CD1c-positive myeloid dendritic cell (primary cell): Measurements from ENCODE around the gene MRPS22.
A peak's percentile ranks its signal among the peaks of the same experiment; 100 is the strongest.
"Not testable (repeated sequence)": the region's sequence is repeated elsewhere in the genome, so short reads cannot be mapped to it uniquely, and the experiment has no call there.

Source experiments
- DNase-seq: peaks from one replicate; pipeline ENCODE4 v3.0.0-alpha.2; 2016; ENCODE audit errors: extremely low spot score

Gene MRPS22

GRCh38 chr3:139312416-139312815, 31.4 kb upstream of the MRPS22 start:
- DNase-seq: no peak

GRCh38 chr3:139312959-139313358, 30.9 kb upstream of the MRPS22 start:
- no peak for DNase-seq

GRCh38 chr3:139313921-139314320, 29.9 kb upstream of the MRPS22 start:
- DNase-seq: no peak

- DNase-seq: no peak
These were observed 26.6 kb upstream of the MRPS22 start for GRCh38 chr3:139317215-139317614.

- no peak for DNase-seq
These were observed 26.0 kb upstream of the MRPS22 start for GRCh38 chr3:139317660-139318430.

- DNase-seq: no peak
These were observed 25.4 kb upstream of the MRPS22 start for GRCh38 chr3:139318431-139318816.

- no peak for DNase-seq
These were observed 25.0 kb upstream of the MRPS22 start for GRCh38 chr3:139318826-139319225.

GRCh38 chr3:139319428-139320402, 24.1 kb upstream of the MRPS22 start:
- DNase-seq: no peak

- no peak for DNase-seq
These were observed 23.1 kb upstream of the MRPS22 start for GRCh38 chr3:139320551-139321309.

- no peak for DNase-seq
These were observed 21.5 kb upstream of the MRPS22 start for GRCh38 chr3:139322346-139322745.

GRCh38 chr3:139323146-139323545, 20.7 kb upstream of the MRPS22 start:
- no peak for DNase-seq

GRCh38 chr3:139324456-139324855, 19.4 kb upstream of the MRPS22 start:
- no peak for DNase-seq

- no peak for DNase-seq
These were observed 18.3 kb upstream of the MRPS22 start for GRCh38 chr3:139325551-139325950.

GRCh38 chr3:139326131-139326530, 17.7 kb upstream of the MRPS22 start:
- no peak for DNase-seq

- DNase-seq: no peak
These were observed 17.1 kb upstream of the MRPS22 start for GRCh38 chr3:139326707-139327106.

GRCh38 chr3:139327231-139327630, 16.6 kb upstream of the MRPS22 start:
- no peak for DNase-seq

- no peak for DNase-seq
These were observed 16.0 kb upstream of the MRPS22 start for GRCh38 chr3:139327861-139328260.

- no peak for DNase-seq
These were observed 15.5 kb upstream of the MRPS22 start for GRCh38 chr3:139328356-139328755.

GRCh38 chr3:139329364-139329850, 14.4 kb upstream of the MRPS22 start:
- peak; percentile 94 for DNase-seq

- DNase-seq: no peak
These were observed 11.7 kb upstream of the MRPS22 start for GRCh38 chr3:139332092-139332491.

- DNase-seq: not testable (repeated sequence)
These were observed 9.1 kb upstream of the MRPS22 start for GRCh38 chr3:139334675-139335074.

GRCh38 chr3:139338405-139338804, 5.4 kb upstream of the MRPS22 start:
- DNase-seq: no peak
